Prostate gland (tissue), 2 donors: Measurements from ENCODE around the gene DBF4B. TPM values are rescaled to one million over a fixed set of nuclear protein-coding genes. Genes with fewer than 3 reads are reported as not detected.
"Not testable (repeated sequence)": the region's sequence is repeated elsewhere in the genome, so short reads cannot be mapped to it uniquely, and the experiment has no call there.

Source experiments
- DNase-seq: peaks from one replicate; pipeline ENCODE4 v3.0.0-alpha.2; 2019; ENCODE audit warnings: low spot score
- H3K27ac ChIP-seq, 2 donors: fragments of 200-600 bp; sonication (generic); 2 replicates each; pipeline ENCODE4 v1.5.1; 2017 to 2019
- H3K27me3 ChIP-seq: fragments of 200-600 bp; sonication (generic); replicated peaks from 2 replicates; pipeline ENCODE4 v1.5.1; 2019; ENCODE audit not compliant: insufficient read depth
- H3K36me3 ChIP-seq, 2 donors: fragments of 200-600 bp; sonication (generic); 1 replicate in 1 of 2; 2 replicates in 1 of 2; pipeline versions ENCODE4 v1.5.1 to v1.8.1; 2017 to 2019
- H3K4me1 ChIP-seq: fragments of 200-600 bp; sonication (generic); replicated peaks from 2 replicates; pipeline ENCODE4 v1.5.1; 2019
- H3K4me3 ChIP-seq, 2 donors: fragments of 200-600 bp; sonication (generic); 2 replicates each; pipeline ENCODE4 v1.5.1; 2017 to 2019
- H3K9me3 ChIP-seq: fragments of 200-600 bp; sonication (generic); 2 replicates; pipeline ENCODE4 v1.5.1; 2017
- CTCF ChIP-seq, 4 experiments: fragments of 200-600 bp in 2 of 4; fragments of 450-650 bp in 2 of 4; sonication (generic) in 2 of 4; IDR thresholded peaks; 1 replicate in 3 of 4; 2 replicates in 1 of 4; pipeline ENCODE4 v1.5.1; 2016 to 2019; ENCODE audit warnings: antibody characterized with exemption in 4 of 4, mild to moderate bottlenecking in 2 of 4, moderate library complexity in 2 of 4
- POLR2A ChIP-seq: fragments of 450-650 bp; IDR thresholded peaks from one replicate; pipeline ENCODE4 v1.6.1; 2016; ENCODE audit warnings: antibody characterized with exemption, mild to moderate bottlenecking
- POLR2AphosphoS5 ChIP-seq: sonication (generic); formaldehyde crosslinking; IDR thresholded peaks from one replicate; pipeline ENCODE4 v1.6.1; 2017; ENCODE audit warnings: antibody characterized with exemption
- WGBS: methylation state at CpG from one replicate; pipeline ENCODE4 v1.1.5; 2018; 5-methylcytosine and 5-hydroxymethylcytosine counted together
- intact Hi-C: fragments of 100-400 bp; cut with DNase I; formaldehyde crosslinking; loops from one replicate; pipeline ENCODE4 v1.14.2; 2022
- total RNA-seq, 2 donors: library from RNA; depleted of rRNA; stranded (reverse); fragments of >200 nt; gene quantifications; one replicate each; pipeline ENCODE4 v1.1.0, GENCODE V29; 2016

DBF4B gene
- total RNA-seq, 2 donors from 2014 or later = 5.3 to 20.1 TPM

GRCh38 chr17:44688200-44688599, 20.3 kb upstream of the DBF4B start:
- Histone ChIP-seq H3K27ac (no peak overlapping the region), H3K9me3 (no peaks in the 10 kb centered on the region), H3K36me3 (no peaks in the 10 kb centered on the region), H3K4me3 (no peak overlapping the region), H3K27me3 (no peaks in the 10 kb centered on the region), H3K4me1 (no peaks in the 10 kb centered on the region)
- intact Hi-C loops = no loop called here
- TF ChIP-seq POLR2AphosphoS5 (no peak), CTCF (IDR thresholded peaks at IDR 0.05) (no peak), POLR2A (no peak)
- 91% methylated on average over 2 of the region's 2 CpGs for WGBS
- no peak for DNase-seq

- Histone ChIP-seq H3K27ac (peak overlapping the region; percentile 64 to 76), H3K9me3 (no peaks in the 10 kb centered on the region), H3K4me1 (no peaks in the 10 kb centered on the region), H3K27me3 (no peaks in the 10 kb centered on the region), H3K4me3 (peak overlapping the region; percentile 75 to 79), H3K36me3 (no peaks in the 10 kb centered on the region)
- DNase-seq = no peak
- intact Hi-C loops = no loop called here
- TF ChIP-seq POLR2A (no peak), POLR2AphosphoS5 (no peak), CTCF (IDR thresholded peaks at IDR 0.05) (no peak)
- 1% methylated on average over 13 of the region's 13 CpGs for WGBS
Observed at GRCh38 chr17:44688675-44689476, 19.6 kb upstream of the DBF4B start.

- peak; percentile 90 for TF ChIP-seq POLR2AphosphoS5
- peak in 1 of 4 experiments; percentile 16 for TF ChIP-seq CTCF (IDR thresholded peaks at IDR 0.05)
- peak; percentile 36 for TF ChIP-seq POLR2A
- Histone ChIP-seq H3K4me3 (peak within 1 kb of the TSS; percentile 75 to 79), H3K27ac (peak within 1 kb of the TSS; percentile 64 to 76), H3K36me3 (no peaks in the 10 kb centered on the region), H3K9me3 (no peaks in the 10 kb centered on the region), H3K4me1 (no peaks in the 10 kb centered on the region), H3K27me3 (no peaks in the 10 kb centered on the region)
- WGBS = under 1% methylated on average over 51 of the region's 51 CpGs
- peak; percentile 78 for DNase-seq
- intact Hi-C loops = no loop called here
Observed at GRCh38 chr17:44689477-44690217, 18.8 kb upstream of the DBF4B start, which contains the start of gene CCDC43. Gene CCDC43 (minus strand): TSS chr17:44689776. CDS start chr17:44689753, 23 bp downstream.

- peak; percentile 4 for DNase-seq
- H3K4me1 ChIP-seq, H3K9me3 ChIP-seq, H3K27me3 ChIP-seq, H3K4me3 ChIP-seq, H3K36me3 ChIP-seq, intact Hi-C loops: not testable (repeated sequence)
- H3K27ac ChIP-seq = peak overlapping the region in 1 of 2 donors; percentile 76
- WGBS = 86% methylated on average over 21 of the region's 21 CpGs
Observed at GRCh38 chr17:44690746-44691306, 17.6 kb upstream of the DBF4B start.

- Histone ChIP-seq H3K36me3 (no peaks in the 10 kb centered on the region), H3K4me1 (no peaks in the 10 kb centered on the region), H3K9me3 (no peaks in the 10 kb centered on the region), H3K27ac (no peak overlapping the region), H3K4me3 (no peak overlapping the region), H3K27me3 (no peaks in the 10 kb centered on the region)
- DNase-seq = no peak
- 72% methylated on average over 11 of the region's 11 CpGs for WGBS
- TF ChIP-seq POLR2A (no peak), POLR2AphosphoS5 (no peak), CTCF (IDR thresholded peaks at IDR 0.05) (no peak)
- intact Hi-C loops = no loop called here
Observed at GRCh38 chr17:44693609-44694008, 14.9 kb upstream of the DBF4B start.

- H3K27ac ChIP-seq, H3K27me3 ChIP-seq, H3K4me3 ChIP-seq, DNase-seq, H3K36me3 ChIP-seq, H3K9me3 ChIP-seq, H3K4me1 ChIP-seq, intact Hi-C loops: not testable (repeated sequence)
- WGBS = 91% methylated on average over 10 of the region's 10 CpGs
Observed at GRCh38 chr17:44700288-44700687, 8.2 kb upstream of the DBF4B start.
